Measurements from ENCODE around the gene STOX2.

Gene STOX2

DNA sequence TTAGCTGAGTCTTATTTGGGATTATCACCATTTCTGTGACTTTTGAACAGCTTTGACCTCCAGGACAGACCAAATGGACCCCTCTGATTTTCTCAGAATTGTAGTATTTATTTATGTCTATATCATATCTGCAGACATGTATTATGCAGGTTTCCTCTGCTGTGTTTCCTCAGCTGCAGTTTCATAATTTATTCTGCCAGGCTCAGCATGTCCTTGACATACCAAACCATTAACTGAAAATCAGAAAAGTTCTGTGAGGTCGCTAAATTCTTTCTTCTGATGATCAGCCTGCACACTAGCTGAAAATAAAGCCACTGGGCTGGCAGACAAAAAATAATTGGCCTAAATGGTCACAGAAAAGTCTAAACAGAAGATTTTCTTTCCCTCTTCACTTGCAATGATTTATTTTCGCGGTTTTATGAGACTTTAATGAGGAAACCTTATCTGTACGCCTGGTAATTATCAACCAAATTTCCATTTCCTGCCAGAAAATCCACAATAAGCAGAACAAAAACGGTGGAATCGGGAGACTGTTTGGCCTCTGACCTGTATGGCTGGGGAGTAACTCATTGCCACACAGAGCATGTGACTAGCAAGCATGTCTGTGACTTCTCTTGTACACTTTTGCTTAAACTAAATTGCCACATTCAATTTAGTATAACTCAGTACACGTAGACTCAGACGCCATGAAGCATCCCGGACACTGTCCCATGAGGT is 161.6 kb downstream of the STOX2 start:
- Histone ChIP-seq H3K9me3 (no peaks in the 10 kb centered on the region), H3K27ac (no peak overlapping the region), H3K4me3 (ENCODE audit: low read depth in 1 of 2, low read length in 1 of 2) (no peak overlapping the region), H3K27me3 (peaks cover 7% of the 10 kb centered on the region), H3K36me3 (no peaks in the 10 kb centered on the region), H3K4me1 (ENCODE audit: control insufficient read depth in 1 of 2, insufficient read depth in 1 of 2, low read depth in 1 of 2, low read length in 1 of 2) (no peaks in the 10 kb centered on the region)
- TF ChIP-seq, protein P1, sequence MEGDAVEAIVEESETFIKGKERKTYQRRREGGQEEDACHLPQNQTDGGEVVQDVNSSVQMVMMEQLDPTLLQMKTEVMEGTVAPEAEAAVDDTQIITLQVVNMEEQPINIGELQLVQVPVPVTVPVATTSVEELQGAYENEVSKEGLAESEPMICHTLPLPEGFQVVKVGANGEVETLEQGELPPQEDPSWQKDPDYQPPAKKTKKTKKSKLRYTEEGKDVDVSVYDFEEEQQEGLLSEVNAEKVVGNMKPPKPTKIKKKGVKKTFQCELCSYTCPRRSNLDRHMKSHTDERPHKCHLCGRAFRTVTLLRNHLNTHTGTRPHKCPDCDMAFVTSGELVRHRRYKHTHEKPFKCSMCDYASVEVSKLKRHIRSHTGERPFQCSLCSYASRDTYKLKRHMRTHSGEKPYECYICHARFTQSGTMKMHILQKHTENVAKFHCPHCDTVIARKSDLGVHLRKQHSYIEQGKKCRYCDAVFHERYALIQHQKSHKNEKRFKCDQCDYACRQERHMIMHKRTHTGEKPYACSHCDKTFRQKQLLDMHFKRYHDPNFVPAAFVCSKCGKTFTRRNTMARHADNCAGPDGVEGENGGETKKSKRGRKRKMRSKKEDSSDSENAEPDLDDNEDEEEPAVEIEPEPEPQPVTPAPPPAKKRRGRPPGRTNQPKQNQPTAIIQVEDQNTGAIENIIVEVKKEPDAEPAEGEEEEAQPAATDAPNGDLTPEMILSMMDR (IDR thresholded peaks at IDR 0.05) = no peak

DNA sequence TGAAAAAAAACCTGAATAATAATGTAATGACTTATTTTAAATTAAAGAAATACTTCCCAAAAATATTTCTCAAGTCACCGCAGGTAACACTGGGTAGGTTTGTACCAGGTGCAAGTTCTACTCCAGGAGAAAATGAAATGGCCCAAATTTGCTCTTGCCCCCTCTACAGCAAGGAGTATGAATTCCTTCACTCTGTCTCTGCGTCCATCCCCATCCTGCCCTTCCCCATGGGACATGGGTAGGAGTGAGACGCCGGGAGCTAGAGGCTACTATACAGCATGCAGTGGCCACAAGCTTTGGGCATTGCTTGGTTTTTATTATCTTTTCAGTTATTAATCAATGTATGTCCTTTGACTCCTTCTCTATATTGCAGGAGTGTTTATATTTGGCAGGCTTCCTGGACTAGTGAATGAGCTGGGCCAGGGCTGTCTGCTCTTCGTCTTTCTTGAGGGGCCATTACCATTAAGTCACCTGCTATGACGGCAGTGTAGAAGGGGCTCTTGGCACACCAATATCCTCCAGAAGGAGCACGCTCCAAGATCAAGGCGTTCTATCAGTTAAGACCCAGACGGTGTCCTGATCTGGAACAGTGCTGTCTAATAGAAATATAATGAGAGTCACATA is 162.9 kb downstream of the STOX2 start:
- no peaks in the 10 kb centered on the region for H3K9me3 ChIP-seq
- H3K27ac ChIP-seq = no peak overlapping the region
- H3K4me3 ChIP-seq (ENCODE audit: low read depth in 1 of 2, low read length in 1 of 2) = no peak overlapping the region
- H3K27me3 ChIP-seq = peaks cover 7% of the 10 kb centered on the region
- TF ChIP-seq, protein P1 (IDR thresholded peaks at IDR 0.05) = no peak
- no peaks in the 10 kb centered on the region for H3K36me3 ChIP-seq
- no peaks in the 10 kb centered on the region for H3K4me1 ChIP-seq (ENCODE audit: control insufficient read depth in 1 of 2, insufficient read depth in 1 of 2, low read depth in 1 of 2, low read length in 1 of 2)
